Bronchial epithelial cell (primary cell): ENCODE measurements around the gene KLHL34. TPM values are rescaled to one million over a fixed set of nuclear protein-coding genes. Genes with fewer than 3 reads are reported as not detected.

Experiments
- DNase-seq: peaks from one replicate; pipeline ENCODE4 v3.0.0-alpha.2; 2010; ENCODE audit warnings: low read depth
- FAIRE-seq: peaks from 2 replicates; lab custom pipeline; 2011; peaks lifted over from hg19 to GRCh38; lab: Jason Lieb, UNC
- H3K27me3 ChIP-seq: 2 replicates; pipeline ENCODE4 v1.5.1; 2011; ENCODE audit warnings: low read length; ENCODE audit not compliant: control insufficient read depth, insufficient read depth
- H3K36me3 ChIP-seq: 2 replicates; pipeline ENCODE4 v1.5.1; 2011; ENCODE audit warnings: low read length; ENCODE audit not compliant: control insufficient read depth, insufficient read depth
- H3K4me3 ChIP-seq: 2 replicates; pipeline ENCODE4 v1.5.1; 2011; ENCODE audit warnings: mild to moderate bottlenecking, low read depth, low read length, control low read depth
- CTCF ChIP-seq: IDR thresholded peaks from 2 replicates; pipeline ENCODE4 v1.5.1; 2011; ENCODE audit warnings: mild to moderate bottlenecking, moderate library complexity, low read length, control low read depth, inconsistent platforms; ENCODE audit not compliant: insufficient read depth, severe bottlenecking
- total RNA-seq: library from RNA; depleted of rRNA; stranded (reverse); fragments of >200 nt; gene quantifications from 2 replicates; pipeline ENCODE4 v1.2.1, GENCODE V29; 2014

KLHL34 gene
- total RNA-seq, 1 donor from 2014 or later, result not detected

GRCh38 chrX:21659320-21659719 lies 1.2 kb upstream of the KLHL34 start:
- Histone ChIP-seq H3K4me3 (no peak overlapping the region), H3K27me3 (peaks cover 2% of the 10 kb centered on the region), H3K36me3 (no peaks in the 10 kb centered on the region)
- FAIRE-seq, result no peak
- no peak for DNase-seq
- TF ChIP-seq CTCF, result no peak

GRCh38 chrX:21658746-21659145 lies 616 bp upstream of the KLHL34 start:
- Histone ChIP-seq H3K36me3 (no peaks in the 10 kb centered on the region), H3K4me3 (no peak overlapping the region), H3K27me3 (peaks cover 2% of the 10 kb centered on the region)
- FAIRE-seq (no peak), DNase-seq (no peak)
- TF ChIP-seq CTCF, result no peak

- no peak for TF ChIP-seq CTCF
- peaks cover 2% of the 10 kb centered on the region for H3K27me3 ChIP-seq
- no peak overlapping the region for H3K4me3 ChIP-seq
- H3K36me3 ChIP-seq, result no peaks in the 10 kb centered on the region
- FAIRE-seq (no peak), DNase-seq (no peak)
These were observed 595 bp downstream of the KLHL34 start for GRCh38 chrX:21657318-21658151.

- no peak for FAIRE-seq
- TF ChIP-seq CTCF, result no peak
These were observed 1.4 kb downstream of the KLHL34 start for GRCh38 chrX:21656587-21657317.

GRCh38 chrX:21655901-21656586 lies 2.1 kb downstream of the KLHL34 start:
- no peak for TF ChIP-seq CTCF
- DNase-seq, result no peak
- Histone ChIP-seq H3K27me3 (peaks cover 2% of the 10 kb centered on the region), H3K36me3 (no peaks in the 10 kb centered on the region), H3K4me3 (no peak overlapping the region)
- FAIRE-seq, result no peak

More at GRCh38 chrX:21656587-21657317, 1.4 kb downstream of the KLHL34 start:
- H3K36me3 ChIP-seq, result no peaks in the 10 kb centered on the region
- peaks cover 2% of the 10 kb centered on the region for H3K27me3 ChIP-seq
- no peak for DNase-seq
- H3K4me3 ChIP-seq, result no peak overlapping the region
